Femur (tissue), 1 donor: ENCODE results near the gene CLBA1.
A peak's percentile ranks its signal among the peaks of the same experiment; 100 is the strongest.

Experiments used
- DNase-seq: peaks from one replicate; pipeline ENCODE4 v3.0.0-alpha.2; 2017

Gene CLBA1

DNA sequence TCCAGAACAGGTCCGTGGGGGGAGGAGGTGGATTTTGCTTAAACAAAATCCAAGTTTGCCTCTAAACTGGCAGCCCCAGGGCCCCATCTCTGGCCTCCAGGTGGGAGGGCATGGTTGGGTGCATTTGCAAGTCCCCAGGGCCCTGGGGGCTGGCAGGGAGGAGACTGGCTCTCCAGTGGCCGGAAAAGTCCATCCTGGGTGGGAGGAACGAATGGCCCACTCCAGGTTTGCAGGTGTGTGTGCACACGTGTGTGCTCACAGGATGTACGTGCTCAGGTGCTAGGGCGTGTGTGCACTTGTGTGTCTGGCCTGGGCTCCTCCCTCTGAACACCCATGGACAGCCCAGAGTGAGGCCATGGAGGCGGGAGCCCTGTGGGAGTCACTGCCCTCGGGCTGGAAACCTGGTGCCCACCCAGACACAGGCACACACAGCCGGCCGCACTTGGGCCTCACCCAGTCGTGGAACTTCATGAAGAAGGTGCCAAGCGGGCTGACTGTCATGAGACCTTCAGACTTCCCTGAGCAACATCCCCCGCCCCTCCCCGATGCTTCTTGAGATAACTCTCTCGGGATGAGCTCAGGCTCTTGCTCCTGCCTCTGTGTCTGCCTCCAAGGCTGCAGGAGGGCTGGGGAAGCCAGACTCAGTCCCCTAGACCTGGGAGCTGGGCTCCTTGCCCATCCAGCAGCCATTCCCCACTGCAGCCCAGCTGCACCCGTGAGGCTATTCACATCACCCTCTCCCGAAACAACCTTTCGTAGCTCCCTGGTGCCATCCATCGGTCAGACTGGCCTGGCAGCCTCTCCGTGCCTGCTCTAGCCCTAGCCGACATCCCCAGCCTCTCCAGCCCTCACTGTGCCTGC is 16.8 kb upstream of the CLBA1 start:
- DNase-seq = peak; percentile 36

DNA sequence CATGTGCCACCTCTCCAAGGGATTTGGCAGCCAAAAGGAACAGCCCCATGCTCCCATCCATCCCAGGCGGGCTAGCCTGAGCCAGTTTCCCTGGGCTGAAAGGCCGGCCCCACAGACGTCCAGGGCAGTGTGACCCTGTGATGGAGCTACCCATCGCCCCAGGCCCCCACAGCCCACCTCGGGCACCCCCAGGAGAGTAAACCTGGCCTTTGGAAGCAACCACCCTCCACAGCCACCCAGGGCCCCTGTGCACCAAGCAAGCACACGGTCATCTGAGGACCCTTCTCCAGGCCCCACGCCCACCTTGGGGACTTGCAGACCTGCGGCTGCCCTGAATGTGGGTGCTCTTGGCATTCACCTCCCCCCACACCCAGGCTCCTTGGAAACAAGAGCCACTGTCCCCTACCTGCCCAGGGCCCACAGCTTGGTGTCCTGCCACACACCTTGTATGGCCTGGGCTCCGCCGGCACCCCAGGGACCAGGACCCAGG is 15.8 kb upstream of the CLBA1 start:
- DNase-seq = no peak

- DNase-seq = peak; percentile 83
Observed at GRCh38 chr14:104970231-104971068, 15.1 kb upstream of the CLBA1 start.

DNA sequence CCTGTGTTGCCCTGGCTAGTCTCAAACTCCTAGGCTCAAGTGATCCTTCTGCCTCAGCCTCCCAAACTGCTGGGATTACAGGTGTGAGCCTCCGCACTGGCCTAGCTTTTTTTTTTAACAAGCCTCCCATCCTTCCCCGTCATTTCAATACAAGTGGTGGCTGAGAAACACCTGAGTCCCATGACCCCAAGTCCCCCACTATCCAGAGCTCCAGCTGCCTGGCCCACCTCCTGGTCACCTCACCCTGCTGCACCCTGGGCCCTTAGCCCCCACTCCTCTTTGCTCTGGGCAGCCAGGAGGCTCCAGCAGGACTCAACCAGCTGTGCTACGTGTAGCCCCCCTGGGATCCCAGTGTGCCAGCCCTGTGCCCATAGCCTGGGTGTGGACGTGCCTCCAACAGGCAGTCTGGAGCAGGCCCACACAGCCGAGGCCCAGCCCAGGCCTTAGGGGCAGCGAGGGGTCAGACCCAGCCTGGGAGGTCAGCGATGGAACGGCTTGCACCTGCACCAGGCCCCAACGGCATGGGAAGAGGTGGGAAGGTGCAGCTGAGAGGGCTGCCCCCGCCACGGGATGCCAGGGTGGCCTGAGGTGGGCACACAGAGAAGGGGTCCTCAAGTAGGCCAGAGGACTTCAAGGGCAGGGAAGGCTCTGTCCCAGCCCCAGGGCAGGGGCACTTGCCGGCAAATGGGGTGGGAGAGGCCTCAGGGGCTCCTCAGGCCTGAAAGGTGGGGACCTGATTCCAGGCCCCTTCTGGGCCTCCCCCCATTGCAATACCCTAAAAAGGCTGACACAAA is 13.9 kb upstream of the CLBA1 start:
- DNase-seq = peak; percentile 31

GRCh38 chr14:104972301-104973134 is 13.1 kb upstream of the CLBA1 start:
- DNase-seq = peak; percentile 76

GRCh38 chr14:104973135-104973384 is 12.5 kb upstream of the CLBA1 start:
- peak; percentile 86 for DNase-seq

DNA sequence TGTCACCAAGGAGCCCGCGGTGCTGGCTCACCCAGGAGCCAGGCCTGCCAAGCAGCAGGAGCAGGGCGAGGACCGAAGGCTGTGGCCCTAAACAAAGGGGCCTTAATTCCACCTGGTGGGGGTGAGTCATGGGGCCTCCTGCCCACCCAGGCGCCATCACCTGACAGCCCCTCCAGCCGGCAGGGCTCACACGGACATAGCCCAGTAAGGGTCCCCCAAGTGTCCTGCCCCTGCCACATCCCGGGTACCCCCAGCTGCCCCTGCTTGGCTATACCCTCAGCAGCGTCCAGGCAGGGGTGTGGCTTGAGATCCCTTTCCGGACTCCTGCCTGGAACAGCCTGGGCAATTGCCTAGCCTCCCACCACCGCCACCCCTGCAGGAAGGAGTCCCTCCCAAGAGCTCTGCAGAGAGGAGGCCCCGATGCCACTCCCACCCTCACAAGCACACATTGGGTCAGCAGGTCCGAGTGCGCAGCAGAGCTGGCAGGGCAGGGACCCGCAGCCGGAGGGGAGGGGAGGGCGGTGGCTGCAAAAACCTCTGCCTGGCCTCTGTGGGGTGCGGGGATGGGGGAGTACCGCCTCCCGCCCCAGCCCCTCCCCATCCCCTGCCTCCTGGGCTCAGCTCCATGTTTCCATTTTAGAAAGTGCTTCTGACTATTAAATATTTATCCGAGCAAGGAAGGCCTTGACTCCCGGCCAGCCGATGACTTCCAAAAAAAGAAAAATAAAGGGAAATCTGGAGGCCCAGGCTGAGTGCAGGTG is 12.0 kb upstream of the CLBA1 start:
- peak; percentile 89 for DNase-seq

GRCh38 chr14:104974146-104974541 is 11.4 kb upstream of the CLBA1 start:
- no peak for DNase-seq

GRCh38 chr14:104974665-104975390 is 10.8 kb upstream of the CLBA1 start:
- DNase-seq = peak; percentile 18

DNA sequence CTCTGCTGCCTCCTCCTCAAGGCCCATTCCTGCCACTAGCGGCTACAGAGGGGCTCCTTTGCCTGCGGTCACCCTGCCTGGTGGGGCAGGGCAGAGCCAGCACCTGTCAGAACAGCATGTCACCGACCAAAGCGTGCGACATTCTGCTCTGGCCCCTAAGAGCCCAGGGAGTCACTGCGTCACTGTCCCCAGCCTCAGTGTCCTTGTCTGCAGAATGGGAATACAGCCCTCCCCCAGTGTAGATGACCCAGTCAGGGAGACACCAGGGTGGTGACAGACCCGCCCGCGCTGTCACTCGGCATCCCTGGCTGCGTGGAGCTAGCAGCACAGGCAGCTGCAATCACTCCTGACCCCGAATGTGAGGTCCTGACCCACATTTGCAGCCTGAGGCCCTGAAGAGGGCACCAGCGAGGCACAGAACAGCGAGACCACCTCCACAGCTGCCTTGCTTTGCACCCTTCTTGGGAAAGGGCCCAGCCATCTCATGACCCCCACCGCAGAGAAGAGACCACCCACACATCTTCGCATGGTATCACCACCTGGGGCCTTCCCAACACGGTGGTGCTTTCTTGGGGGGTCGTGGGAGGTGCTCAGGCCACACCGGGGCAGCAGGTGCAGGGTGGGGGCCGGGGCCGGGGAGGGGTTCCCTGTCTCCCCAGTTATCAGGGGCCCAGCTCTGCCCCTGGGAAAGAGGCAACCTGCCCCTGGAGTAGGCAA is 9.9 kb upstream of the CLBA1 start:
- peak; percentile 18 for DNase-seq

DNA sequence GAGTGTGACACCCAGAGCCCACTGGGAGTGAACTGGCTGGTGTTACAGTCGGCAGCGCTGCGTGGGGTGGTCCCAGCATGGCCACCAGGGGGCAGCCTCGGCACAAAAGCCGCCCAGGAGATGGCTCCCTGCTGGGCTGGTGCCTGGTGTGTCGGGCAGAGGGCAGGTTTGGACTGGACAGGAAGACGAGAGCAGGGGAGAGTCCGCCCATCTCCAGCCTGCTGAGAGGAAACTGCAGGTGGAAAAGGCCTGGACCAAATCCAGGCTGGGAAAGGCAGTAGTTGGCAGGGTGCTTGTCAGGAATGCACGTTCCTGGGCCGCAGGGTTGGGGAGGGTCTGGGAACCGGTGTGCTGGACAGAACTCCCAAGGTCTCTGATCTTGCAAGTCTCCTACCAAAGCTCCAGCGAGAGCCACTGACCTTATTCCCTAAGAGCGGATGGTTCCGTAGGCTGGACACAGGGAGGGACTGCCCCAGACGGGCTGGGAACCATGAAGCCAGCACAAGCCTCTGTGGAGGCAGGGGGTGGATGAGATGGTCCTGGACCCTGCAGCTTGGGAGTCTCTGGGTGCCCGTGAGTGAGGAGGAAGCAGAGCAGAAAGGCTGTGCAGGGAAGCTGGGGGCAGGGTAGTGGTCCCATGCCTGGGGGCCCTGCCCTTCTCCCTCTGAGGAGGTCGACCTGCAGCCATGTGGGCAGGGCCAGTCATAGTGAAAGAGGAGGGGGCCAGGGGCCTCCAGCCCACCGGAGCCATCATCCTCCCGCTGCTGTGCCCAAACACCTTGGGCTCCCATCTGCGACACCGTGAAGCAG is 9.2 kb upstream of the CLBA1 start:
- peak; percentile 85 for DNase-seq

DNA sequence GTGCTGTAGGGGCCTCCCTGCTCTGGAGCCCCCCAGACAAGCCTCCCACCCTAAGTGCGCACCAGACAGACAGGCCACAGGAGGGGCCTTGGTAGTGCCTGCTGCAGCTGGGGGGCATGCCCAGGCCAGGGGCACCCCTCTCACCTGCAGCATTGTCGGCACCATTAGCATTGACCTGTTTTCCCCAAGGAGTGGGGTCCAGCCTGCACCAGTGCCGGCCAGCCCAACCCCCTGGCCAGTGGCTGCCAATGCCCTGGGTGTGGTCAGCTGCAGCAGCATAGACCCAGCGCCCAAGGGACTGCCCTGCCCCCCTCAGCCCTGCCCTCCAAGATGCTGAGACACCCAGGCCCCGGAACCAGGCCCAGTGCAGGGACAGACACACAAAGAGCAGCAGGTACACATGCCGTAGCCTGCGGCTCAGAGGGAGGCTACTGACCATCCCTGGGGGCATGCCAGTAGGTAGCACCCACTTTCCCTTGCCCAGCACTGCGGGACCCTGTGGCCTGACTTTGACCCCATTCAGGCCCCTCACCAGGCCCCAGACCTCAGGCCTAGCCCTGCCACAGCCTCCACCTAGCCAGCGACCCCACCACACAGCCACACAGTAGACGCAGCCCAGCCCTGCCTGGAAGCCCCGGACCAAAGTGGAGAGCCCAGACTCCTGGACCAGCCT is 8.4 kb upstream of the CLBA1 start:
- peak; percentile 40 for DNase-seq

GRCh38 chr14:104977681-104978653 is 7.6 kb upstream of the CLBA1 start, which contains the start of gene AHNAK2:
AHNAK2 (minus strand) TSS chr14:104978374; CDS start chr14:104978237, 137 bp downstream.
- peak; percentile 84 for DNase-seq

DNA sequence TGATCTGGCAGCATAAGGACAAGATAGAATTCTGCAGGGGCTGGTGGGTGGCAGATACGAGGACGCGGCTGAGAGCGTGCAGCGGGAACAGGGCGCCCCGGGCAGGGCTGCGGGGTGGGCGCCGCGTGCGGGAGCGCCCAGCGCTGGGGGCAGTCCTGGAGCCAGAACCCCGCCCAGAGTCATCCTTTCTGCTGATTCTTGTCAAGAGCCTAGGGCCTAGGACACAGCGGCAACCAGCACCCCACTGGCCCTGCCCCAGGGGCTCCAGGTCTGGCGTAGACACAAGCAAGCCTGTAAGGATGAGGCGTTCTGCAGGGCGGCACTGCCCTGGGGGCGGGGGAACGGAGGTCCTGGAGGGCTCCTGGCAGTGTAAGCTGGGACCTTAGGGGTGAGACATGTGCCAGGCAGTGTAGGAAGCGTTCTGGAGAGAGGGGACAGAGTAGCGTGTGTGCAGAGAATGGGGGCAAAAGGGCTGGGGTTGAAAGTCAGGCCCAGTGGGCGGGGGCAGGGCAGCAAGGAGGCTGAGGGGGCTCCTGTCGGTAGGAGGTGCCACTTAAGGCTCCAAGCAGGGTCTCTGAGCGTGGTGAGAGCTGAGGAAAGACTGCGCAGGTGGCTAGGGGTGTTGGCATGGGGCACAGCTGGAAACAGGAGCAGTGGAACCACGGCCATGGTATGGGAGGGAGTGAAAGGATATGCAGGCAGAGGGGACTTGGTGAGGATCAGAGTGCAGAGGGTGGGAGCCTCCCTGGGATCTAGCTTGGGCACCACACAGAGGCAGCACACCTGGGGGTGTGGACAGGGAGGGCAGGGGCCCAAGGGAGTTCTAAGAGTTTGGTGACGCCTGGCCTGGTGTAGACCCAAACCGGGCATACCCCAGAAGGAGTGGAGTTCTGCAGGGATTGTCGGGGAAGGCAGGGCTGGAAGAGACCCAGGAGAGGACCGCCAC is 6.6 kb upstream of the CLBA1 start:
- no peak for DNase-seq

DNA sequence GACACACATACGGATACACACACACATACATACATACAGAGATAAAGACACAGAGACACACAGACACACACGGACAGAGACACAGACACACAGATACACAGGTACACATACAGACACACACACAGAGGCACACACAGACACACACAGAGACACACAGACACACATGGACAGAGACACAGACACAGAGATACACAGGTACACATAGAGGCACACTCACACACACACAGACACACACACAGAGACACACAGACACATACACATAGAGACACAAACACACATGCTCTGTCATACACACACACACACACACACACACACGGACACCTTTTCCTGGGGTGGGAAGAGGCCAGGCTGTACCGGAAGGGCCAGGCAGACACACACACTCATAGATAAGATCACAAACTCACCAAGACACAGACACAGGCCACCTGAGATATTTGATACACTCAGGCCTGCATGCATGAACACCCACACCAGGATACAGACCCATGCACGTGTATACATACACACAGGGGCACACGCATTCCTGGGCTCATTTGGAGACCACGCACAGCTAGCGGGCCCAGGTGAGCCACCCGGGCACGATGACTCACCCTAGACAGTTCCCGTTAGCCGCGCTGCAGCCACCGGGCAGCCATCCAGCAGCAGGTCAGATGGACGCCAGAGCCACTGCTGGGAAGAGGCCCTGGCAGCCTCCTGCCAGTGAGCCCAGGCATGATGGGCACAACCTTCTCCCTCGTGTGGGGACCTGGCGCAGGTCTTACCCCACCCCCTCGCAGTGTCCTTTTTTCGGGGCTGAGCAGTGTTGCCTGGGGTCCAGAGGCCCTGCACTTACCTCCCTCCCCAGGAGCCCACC is 5.6 kb upstream of the CLBA1 start:
- DNase-seq = peak; percentile 39
